ENCODE measurements around the gene GPR21.

Gene GPR21

DNA sequence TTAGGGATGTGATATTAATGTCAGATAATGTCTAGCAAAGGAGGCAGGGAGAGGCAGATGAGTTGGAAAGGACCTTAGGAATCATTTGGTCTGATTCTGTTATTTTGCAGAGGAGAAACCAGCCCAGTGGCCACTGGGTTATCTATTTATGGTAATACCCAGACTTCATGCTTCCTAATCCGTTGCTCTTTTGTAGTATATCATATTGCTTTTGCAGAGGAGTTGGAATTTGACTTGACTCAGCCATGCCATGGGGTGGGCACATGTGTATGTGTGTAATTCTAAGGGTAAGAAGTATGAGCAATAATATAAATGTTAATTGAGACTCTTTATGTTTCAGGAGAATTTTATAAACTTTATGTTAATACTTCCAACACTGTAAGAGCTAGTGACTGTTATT lies 7.3 kb downstream of the GPR21 start:
- H3K36me3 ChIP-seq (ENCODE audit: low read length), result peaks cover 8% of the 10 kb centered on the region; the same call in 1 of the 2 replicates

DNA sequence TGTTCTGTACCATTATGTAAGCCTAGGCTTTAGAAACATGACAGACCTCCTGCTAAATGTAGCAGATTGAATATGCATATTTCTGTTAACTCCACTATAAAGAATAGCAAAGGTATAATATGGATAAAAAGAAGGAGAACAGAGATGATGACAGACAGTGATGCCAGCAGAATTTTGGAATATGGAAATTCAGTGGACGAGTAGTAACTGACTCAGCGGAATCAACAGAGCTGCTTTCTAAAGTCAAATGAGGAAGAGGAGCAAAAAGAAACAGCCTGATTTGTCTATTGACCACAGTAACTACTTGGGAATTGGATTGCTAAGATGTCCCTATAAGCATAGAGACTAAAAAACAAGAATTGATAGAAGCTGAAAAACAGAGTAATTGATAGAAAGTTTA lies 8.0 kb downstream of the GPR21 start:
- no peak for TF ChIP-seq EZH2phosphoT487 (conservative IDR thresholded peaks at IDR 0.05; ENCODE audit: low read length)
- TF ChIP-seq, protein P1, sequence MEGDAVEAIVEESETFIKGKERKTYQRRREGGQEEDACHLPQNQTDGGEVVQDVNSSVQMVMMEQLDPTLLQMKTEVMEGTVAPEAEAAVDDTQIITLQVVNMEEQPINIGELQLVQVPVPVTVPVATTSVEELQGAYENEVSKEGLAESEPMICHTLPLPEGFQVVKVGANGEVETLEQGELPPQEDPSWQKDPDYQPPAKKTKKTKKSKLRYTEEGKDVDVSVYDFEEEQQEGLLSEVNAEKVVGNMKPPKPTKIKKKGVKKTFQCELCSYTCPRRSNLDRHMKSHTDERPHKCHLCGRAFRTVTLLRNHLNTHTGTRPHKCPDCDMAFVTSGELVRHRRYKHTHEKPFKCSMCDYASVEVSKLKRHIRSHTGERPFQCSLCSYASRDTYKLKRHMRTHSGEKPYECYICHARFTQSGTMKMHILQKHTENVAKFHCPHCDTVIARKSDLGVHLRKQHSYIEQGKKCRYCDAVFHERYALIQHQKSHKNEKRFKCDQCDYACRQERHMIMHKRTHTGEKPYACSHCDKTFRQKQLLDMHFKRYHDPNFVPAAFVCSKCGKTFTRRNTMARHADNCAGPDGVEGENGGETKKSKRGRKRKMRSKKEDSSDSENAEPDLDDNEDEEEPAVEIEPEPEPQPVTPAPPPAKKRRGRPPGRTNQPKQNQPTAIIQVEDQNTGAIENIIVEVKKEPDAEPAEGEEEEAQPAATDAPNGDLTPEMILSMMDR (IDR thresholded peaks at IDR 0.05; ENCODE audit: insufficient read depth, low read length, poor library complexity, severe bottlenecking), result no peak
- H2AFZ ChIP-seq (ENCODE audit: low read depth, low read length, severe bottlenecking), result no peak overlapping the region
- H3K9ac ChIP-seq (ENCODE audit: low read length), result no peak overlapping the region
- H3K4me2 ChIP-seq (ENCODE audit: low read depth, low read length, poor library complexity, severe bottlenecking), result no peak overlapping the region
- 0 out of 2 replicates have a peak, but pooled peaks cover 5% of the 10 kb centered on the region for H3F3A ChIP-seq (ENCODE audit: insufficient read depth)
- peaks cover 5% of the 10 kb centered on the region; the same call in 1 of the 2 replicates for H3K36me3 ChIP-seq (ENCODE audit: low read length)
- no peak overlapping the region for H3K27ac ChIP-seq (ENCODE audit: low read depth, low read length)
- no peaks in the 10 kb centered on the region for H3K9me2 ChIP-seq (replicated peaks; ENCODE audit: insufficient read depth, low read length)
- no peaks in the 10 kb centered on the region for H3K9me3 ChIP-seq (ENCODE audit: insufficient read depth, low read length)
- H3K27me3 ChIP-seq (ENCODE audit: low read length), result no peaks in the 10 kb centered on the region
- H3K4me3 ChIP-seq (ENCODE audit: insufficient read depth, low read length, poor library complexity, severe bottlenecking), result no peak overlapping the region
- H3K79me2 ChIP-seq (ENCODE audit: insufficient read depth, low read length), result no peaks in the 10 kb centered on the region
- no peaks in the 10 kb centered on the region for H4K20me1 ChIP-seq (ENCODE audit: low read depth, low read length)

More for the DNA sequence above, 7.3 kb downstream of the GPR21 start:
- Histone ChIP-seq H2AFZ (ENCODE audit: low read depth, low read length, severe bottlenecking) (no peak overlapping the region), H3K4me2 (ENCODE audit: low read depth, low read length, poor library complexity, severe bottlenecking) (no peak overlapping the region), H3K9me3 (ENCODE audit: insufficient read depth, low read length) (no peaks in the 10 kb centered on the region), H3K27me3 (ENCODE audit: low read length) (no peaks in the 10 kb centered on the region), H3K9ac (ENCODE audit: low read length) (no peak overlapping the region), H4K20me1 (ENCODE audit: low read depth, low read length) (no peaks in the 10 kb centered on the region), H3K27ac (ENCODE audit: low read depth, low read length) (no peak overlapping the region), H3F3A (ENCODE audit: insufficient read depth) (0 out of 2 replicates have a peak, but pooled peaks cover 5% of the 10 kb centered on the region), H3K9me2 (replicated peaks; ENCODE audit: insufficient read depth, low read length) (no peaks in the 10 kb centered on the region), H3K79me2 (ENCODE audit: insufficient read depth, low read length) (no peaks in the 10 kb centered on the region), H3K4me3 (ENCODE audit: insufficient read depth, low read length, poor library complexity, severe bottlenecking) (no peak overlapping the region)
- TF ChIP-seq EZH2phosphoT487 (conservative IDR thresholded peaks at IDR 0.05; ENCODE audit: low read length), result no peak
- TF ChIP-seq, protein P1 (IDR thresholded peaks at IDR 0.05; ENCODE audit: insufficient read depth, low read length, poor library complexity, severe bottlenecking), result no peak

DNA sequence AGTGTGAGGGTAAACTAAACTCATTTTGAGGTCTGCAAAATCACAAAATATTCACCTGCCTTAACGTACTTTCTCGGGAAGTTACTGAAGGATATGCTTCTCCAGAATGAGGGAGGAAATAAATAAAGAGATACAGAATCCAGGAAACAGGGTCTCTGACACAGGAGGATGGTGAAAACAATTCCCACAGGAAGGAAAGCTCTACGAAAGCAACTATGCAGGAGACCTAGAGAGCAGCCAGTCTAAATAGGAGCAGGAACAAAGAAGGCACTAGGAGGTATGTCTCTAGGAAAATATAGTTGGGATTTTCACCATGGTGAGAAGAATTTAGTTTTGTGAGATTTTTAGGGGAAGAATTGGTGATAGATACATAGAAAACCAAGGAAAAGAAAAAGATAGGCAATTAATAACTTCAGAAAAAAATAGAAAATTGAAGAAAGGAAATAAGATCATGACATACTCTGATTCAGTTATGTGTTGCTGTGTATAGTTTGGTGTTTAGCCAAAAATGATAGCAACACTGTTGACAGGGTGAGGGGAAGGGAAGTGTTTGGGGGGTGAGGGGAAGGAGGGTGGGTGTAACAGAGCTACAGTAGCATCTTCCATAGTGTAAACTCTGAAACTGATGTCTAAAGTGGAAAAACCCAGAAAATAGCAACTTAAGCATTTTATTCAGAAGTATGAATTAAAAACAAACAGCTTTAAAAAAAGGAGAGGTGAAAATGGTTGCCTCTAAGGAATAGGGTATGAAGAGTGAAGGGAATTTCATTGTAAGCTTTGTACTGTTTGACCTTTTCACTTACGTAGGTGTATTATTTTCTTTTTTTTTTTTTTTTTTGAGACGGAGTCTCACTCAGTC lies 9.8 kb downstream of the GPR21 start:
- no peak overlapping the region for H3K4me3 ChIP-seq (ENCODE audit: insufficient read depth, low read length, poor library complexity, severe bottlenecking)
- H3K9me2 ChIP-seq (replicated peaks; ENCODE audit: insufficient read depth, low read length), result no peaks in the 10 kb centered on the region
- H3K4me2 ChIP-seq (ENCODE audit: low read depth, low read length, poor library complexity, severe bottlenecking), result no peak overlapping the region
- H2AFZ ChIP-seq (ENCODE audit: low read depth, low read length, severe bottlenecking), result no peak overlapping the region
- 0 out of 2 replicates have a peak, but pooled peaks cover 3% of the 10 kb centered on the region for H3F3A ChIP-seq (ENCODE audit: insufficient read depth)
- no peak for TF ChIP-seq EZH2phosphoT487 (conservative IDR thresholded peaks at IDR 0.05; ENCODE audit: low read length)
- TF ChIP-seq, protein P1 (IDR thresholded peaks at IDR 0.05; ENCODE audit: insufficient read depth, low read length, poor library complexity, severe bottlenecking), result no peak
- no peak overlapping the region for H3K27ac ChIP-seq (ENCODE audit: low read depth, low read length)
- no peaks in the 10 kb centered on the region for H3K9me3 ChIP-seq (ENCODE audit: insufficient read depth, low read length)
- no peaks in the 10 kb centered on the region for H4K20me1 ChIP-seq (ENCODE audit: low read depth, low read length)
- H3K27me3 ChIP-seq (ENCODE audit: low read length), result no peaks in the 10 kb centered on the region
- no peaks in the 10 kb centered on the region for H3K79me2 ChIP-seq (ENCODE audit: insufficient read depth, low read length)
- H3K9ac ChIP-seq (ENCODE audit: low read length), result no peak overlapping the region
- no peaks in the 10 kb centered on the region for H3K36me3 ChIP-seq (ENCODE audit: low read length)
